OCI-LY3 (cell line): Measurements from ENCODE around the gene FBXO34.

ENCODE experiments used
- EZH2phosphoT487 ChIP-seq: fragments of 200-600 bp; shearing (Covaris generic); IDR thresholded peaks from 2 replicates; pipeline ENCODE4 v1.6.1; 2018; ENCODE audit warnings: antibody characterized with exemption, mixed run types, low read depth
- TF ChIP-seq, protein P1 (sequence below): fragments of 200-600, 300-600 bp; sonication (generic); IDR thresholded peaks from 2 replicates; pipeline ENCODE4 v1.5.1; 2014; ENCODE audit warnings: antibody characterized with exemption, low read length, low read depth

DNA sequence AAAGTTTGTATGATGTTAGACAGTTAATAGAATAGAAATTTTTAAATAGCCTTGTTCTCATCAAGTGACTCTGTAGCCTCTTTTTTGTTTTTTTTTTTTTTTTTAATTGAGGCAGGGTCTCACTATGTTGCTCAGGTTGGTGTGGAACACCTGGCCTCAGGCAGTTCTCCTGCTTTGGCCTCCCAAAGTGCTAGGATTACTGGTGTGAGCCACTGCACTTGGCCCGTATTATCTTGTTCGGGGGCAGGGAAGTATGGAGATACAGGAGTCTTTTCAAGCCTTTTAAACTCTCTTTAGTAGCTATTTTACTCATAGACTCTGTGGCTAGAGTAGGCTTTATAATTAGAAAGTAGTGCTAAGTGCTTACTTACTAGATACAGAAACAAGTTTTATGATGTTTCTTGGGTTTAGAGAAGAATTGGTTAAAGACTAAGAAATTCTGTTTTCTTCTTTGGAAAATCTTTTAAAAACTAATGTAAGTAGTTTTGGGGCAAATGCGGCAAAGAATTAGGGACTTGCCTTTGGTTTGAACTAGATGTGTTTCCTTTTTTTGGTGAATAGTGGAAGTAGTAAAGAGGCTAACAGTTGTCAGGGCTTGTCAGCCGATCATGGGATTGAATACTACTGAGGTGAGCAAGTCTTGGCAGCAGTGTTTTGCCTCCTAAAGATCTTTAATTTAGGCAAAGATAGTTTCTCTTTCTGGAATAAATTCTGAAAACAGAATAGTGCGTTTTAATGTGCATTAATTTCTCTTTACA is 31.3 kb downstream of the FBXO34 start:
- TF ChIP-seq, protein P1, sequence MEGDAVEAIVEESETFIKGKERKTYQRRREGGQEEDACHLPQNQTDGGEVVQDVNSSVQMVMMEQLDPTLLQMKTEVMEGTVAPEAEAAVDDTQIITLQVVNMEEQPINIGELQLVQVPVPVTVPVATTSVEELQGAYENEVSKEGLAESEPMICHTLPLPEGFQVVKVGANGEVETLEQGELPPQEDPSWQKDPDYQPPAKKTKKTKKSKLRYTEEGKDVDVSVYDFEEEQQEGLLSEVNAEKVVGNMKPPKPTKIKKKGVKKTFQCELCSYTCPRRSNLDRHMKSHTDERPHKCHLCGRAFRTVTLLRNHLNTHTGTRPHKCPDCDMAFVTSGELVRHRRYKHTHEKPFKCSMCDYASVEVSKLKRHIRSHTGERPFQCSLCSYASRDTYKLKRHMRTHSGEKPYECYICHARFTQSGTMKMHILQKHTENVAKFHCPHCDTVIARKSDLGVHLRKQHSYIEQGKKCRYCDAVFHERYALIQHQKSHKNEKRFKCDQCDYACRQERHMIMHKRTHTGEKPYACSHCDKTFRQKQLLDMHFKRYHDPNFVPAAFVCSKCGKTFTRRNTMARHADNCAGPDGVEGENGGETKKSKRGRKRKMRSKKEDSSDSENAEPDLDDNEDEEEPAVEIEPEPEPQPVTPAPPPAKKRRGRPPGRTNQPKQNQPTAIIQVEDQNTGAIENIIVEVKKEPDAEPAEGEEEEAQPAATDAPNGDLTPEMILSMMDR, result no peak
- no peak for TF ChIP-seq EZH2phosphoT487
